ENCODE measurements around the gene MIPOL1.
"Not testable (repeated sequence)": the region's sequence is repeated elsewhere in the genome, so short reads cannot be mapped to it uniquely, and the experiment has no call there.

MIPOL1 gene

GRCh38 chr14:37462426-37462825, 264.7 kb downstream of the MIPOL1 start:
- not testable (repeated sequence) for DNase-seq (ENCODE audit: low read depth in 2 of 2)

- DNase-seq (ENCODE audit: low read depth in 2 of 2): no peak
Measured at GRCh38 chr14:37464192-37464858, 266.6 kb downstream of the MIPOL1 start.

GRCh38 chr14:37466003-37466622, 268.4 kb downstream of the MIPOL1 start:
- no peak for DNase-seq (ENCODE audit: low read depth in 2 of 2)

GRCh38 chr14:37466623-37467088, 268.9 kb downstream of the MIPOL1 start:
- DNase-seq (ENCODE audit: low read depth in 2 of 2): no peak

- DNase-seq (ENCODE audit: low read depth in 2 of 2): no peak
Measured at GRCh38 chr14:37469650-37470049, 271.9 kb downstream of the MIPOL1 start.

GRCh38 chr14:37470251-37470650, 272.5 kb downstream of the MIPOL1 start:
- DNase-seq (ENCODE audit: low read depth in 2 of 2): no peak

GRCh38 chr14:37472906-37473305, 275.2 kb downstream of the MIPOL1 start:
- no peak for DNase-seq (ENCODE audit: low read depth in 2 of 2)

- DNase-seq (ENCODE audit: low read depth in 2 of 2): no peak
Measured at GRCh38 chr14:37474191-37474590, 276.5 kb downstream of the MIPOL1 start.

GRCh38 chr14:37480446-37481290, 282.9 kb downstream of the MIPOL1 start:
- no peak for DNase-seq (ENCODE audit: low read depth in 2 of 2)

GRCh38 chr14:37482428-37482827, 284.7 kb downstream of the MIPOL1 start:
- no peak for DNase-seq (ENCODE audit: low read depth in 2 of 2)

GRCh38 chr14:37483672-37484071, 285.9 kb downstream of the MIPOL1 start:
- no peak for DNase-seq (ENCODE audit: low read depth in 2 of 2)

GRCh38 chr14:37490607-37491006, 292.9 kb downstream of the MIPOL1 start:
- no peak for DNase-seq (ENCODE audit: low read depth in 2 of 2)

GRCh38 chr14:37491076-37491475, 293.3 kb downstream of the MIPOL1 start:
- DNase-seq (ENCODE audit: low read depth in 2 of 2): no peak

- DNase-seq (ENCODE audit: low read depth in 2 of 2): no peak
Measured at GRCh38 chr14:37493606-37494005, 295.9 kb downstream of the MIPOL1 start.

- DNase-seq (ENCODE audit: low read depth in 2 of 2): no peak
Measured at GRCh38 chr14:37497422-37497821, 299.7 kb downstream of the MIPOL1 start.

GRCh38 chr14:37501877-37502276, 304.1 kb downstream of the MIPOL1 start:
- DNase-seq (ENCODE audit: low read depth in 2 of 2): no peak

GRCh38 chr14:37508503-37508902, 310.8 kb downstream of the MIPOL1 start:
- DNase-seq (ENCODE audit: low read depth in 2 of 2): no peak

GRCh38 chr14:37512173-37512572, 314.4 kb downstream of the MIPOL1 start:
- no peak for DNase-seq (ENCODE audit: low read depth in 2 of 2)

GRCh38 chr14:37515771-37516170, 318.0 kb downstream of the MIPOL1 start:
- no peak for DNase-seq (ENCODE audit: low read depth in 2 of 2)

- no peak for DNase-seq (ENCODE audit: low read depth in 2 of 2)
Measured at GRCh38 chr14:37526994-37527393, 329.3 kb downstream of the MIPOL1 start.

GRCh38 chr14:37539992-37540391, 342.3 kb downstream of the MIPOL1 start:
- no peak for DNase-seq (ENCODE audit: low read depth in 2 of 2)

- no peak for DNase-seq (ENCODE audit: low read depth in 2 of 2)
Measured at GRCh38 chr14:37544407-37544806, 346.7 kb downstream of the MIPOL1 start.

GRCh38 chr14:37545174-37545573, 347.4 kb downstream of the MIPOL1 start:
- DNase-seq (ENCODE audit: low read depth in 2 of 2): no peak
